ENCODE results near the gene MGLL. TPM values are rescaled to one million over a fixed set of nuclear protein-coding genes. Genes with fewer than 3 reads are reported as not detected.

Gene MGLL
- total RNA-seq, 6 experiments from 2014 or later = 97.0 to 168 (median 115) TPM

DNA sequence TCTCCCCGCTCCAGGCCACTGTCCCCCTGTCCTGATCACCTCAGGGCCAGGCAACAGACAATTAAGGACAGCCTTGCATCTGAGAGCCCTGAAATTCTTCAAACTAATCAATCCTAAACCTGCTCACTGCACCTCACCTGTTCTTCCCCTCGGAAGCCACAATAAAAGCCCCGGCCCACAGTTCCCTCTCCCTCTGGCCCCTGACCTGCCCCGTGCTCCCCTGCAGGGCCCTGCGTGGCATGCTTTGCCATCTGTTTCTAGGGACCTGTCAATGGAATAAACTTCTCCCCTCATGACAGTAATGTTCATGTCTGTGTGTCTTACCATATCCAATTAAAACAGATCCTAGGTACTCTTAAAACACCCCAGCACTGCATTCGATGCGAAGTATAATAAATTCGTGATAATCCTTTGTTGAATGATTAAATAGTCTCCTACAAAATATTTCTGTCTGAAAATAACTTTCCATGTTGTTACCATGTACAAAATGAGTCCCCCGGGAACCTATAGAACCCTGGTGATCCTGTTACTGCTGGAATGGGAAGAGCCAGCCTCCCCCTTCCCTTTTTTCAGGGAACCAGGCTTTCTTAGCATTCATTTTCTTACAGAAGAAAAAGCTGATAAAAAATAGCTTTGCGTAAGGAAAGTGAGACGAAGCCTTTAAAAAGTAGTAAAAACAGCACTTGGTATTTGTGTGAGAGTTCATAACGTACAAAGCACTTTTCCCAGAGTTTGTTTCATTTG is 90.6 kb downstream of the MGLL start:
- 90% methylated on average over 9 of the region's 12 CpGs for WGBS (ENCODE audit: insufficient coverage, low coverage, low lambda C conversion rate, missing lambda C conversion rate)
- no peak for DNase-seq
- Histone ChIP-seq H3K4me1 (peaks cover 0 to 32% (median 2%) of the 10 kb centered on the region in 4 donors), H3K4me3 (no peak overlapping the region), H3K36me3 (no peaks in the 10 kb centered on the region), H3K27ac (no peak overlapping the region), H3K27me3 (no peaks in the 10 kb centered on the region), H3K9me3 (no peaks in the 10 kb centered on the region)
- no peak for TF ChIP-seq POLR2A (IDR thresholded peaks at IDR 0.05)
- TF ChIP-seq, protein P1, sequence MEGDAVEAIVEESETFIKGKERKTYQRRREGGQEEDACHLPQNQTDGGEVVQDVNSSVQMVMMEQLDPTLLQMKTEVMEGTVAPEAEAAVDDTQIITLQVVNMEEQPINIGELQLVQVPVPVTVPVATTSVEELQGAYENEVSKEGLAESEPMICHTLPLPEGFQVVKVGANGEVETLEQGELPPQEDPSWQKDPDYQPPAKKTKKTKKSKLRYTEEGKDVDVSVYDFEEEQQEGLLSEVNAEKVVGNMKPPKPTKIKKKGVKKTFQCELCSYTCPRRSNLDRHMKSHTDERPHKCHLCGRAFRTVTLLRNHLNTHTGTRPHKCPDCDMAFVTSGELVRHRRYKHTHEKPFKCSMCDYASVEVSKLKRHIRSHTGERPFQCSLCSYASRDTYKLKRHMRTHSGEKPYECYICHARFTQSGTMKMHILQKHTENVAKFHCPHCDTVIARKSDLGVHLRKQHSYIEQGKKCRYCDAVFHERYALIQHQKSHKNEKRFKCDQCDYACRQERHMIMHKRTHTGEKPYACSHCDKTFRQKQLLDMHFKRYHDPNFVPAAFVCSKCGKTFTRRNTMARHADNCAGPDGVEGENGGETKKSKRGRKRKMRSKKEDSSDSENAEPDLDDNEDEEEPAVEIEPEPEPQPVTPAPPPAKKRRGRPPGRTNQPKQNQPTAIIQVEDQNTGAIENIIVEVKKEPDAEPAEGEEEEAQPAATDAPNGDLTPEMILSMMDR (IDR thresholded peaks at IDR 0.05) = no peak
- intact Hi-C loops (cut with DNase I) = no loop called here
- no peak for ATAC-seq

DNA sequence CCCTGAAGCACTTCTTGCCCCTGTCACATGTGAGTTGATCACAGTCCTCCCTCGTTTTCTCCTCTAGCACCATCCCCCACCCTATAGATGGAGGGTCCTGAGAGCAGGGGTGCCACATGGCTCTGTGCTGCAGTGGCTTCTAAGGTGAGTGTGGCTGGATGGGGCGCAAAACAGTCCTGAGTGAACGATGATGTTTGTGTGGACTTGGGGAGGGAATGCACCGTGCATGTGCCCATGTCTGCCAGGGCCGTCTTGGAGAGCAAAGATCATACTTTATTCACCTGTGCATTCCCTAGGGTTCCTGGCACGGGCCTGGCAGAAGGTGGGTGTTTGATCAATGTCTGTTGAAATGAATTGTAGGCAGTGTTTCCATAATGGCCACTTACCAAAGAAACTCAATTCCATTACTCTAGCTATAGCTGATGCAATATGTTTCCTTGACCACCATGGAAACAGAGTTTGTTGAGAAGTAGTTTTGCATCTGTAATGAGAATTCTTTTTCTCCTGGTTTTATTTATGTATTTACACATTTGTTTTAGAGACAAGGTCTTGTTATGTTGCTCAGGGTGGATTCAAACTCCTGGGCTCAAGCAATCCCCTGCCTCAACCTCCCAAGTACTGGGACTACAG is 91.5 kb downstream of the MGLL start:
- ATAC-seq = peak in 1 of 4 donors; percentile 23

DNA sequence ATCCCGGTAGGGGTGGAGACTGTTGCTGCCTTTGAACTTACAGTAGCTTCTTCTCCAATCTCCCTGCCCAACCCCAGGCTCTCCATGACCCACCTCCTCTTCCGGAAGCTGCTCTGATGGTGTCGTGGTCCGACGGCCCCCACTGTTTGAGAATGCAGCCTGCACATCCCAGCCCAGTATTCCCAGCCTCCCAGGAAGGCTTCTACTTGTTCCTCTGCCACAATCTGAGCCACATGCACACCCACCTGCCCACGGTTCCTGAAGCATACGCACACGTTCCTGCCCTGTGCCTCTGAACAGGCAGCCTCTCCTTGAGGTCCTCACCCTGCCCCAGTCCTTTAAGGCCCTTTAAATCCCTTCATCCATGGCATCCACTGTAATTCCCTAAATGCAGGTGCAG is 92.1 kb downstream of the MGLL start:
- peaks cover 0 to 22% (median 0%) of the 10 kb centered on the region in 4 donors for H3K4me1 ChIP-seq
- no peak overlapping the region for H3K27ac ChIP-seq
- TF ChIP-seq POLR2A (IDR thresholded peaks at IDR 0.05) = no peak
- TF ChIP-seq, protein P1 (IDR thresholded peaks at IDR 0.05) = no peak
- no peaks in the 10 kb centered on the region for H3K27me3 ChIP-seq
- no peaks in the 10 kb centered on the region for H3K9me3 ChIP-seq
- no peak for DNase-seq
- 89% methylated on average over 6 of the region's 8 CpGs for WGBS (ENCODE audit: insufficient coverage, low coverage, low lambda C conversion rate, missing lambda C conversion rate)
- no peak overlapping the region for H3K4me3 ChIP-seq
- ATAC-seq = no peak
- intact Hi-C loops (cut with DNase I) = no loop called here
- no peaks in the 10 kb centered on the region for H3K36me3 ChIP-seq

More for the DNA sequence above, 91.5 kb downstream of the MGLL start:
- H3K4me1 ChIP-seq = peaks cover 0 to 25% (median 0%) of the 10 kb centered on the region in 4 donors
- intact Hi-C loops (cut with DNase I) = no loop called here
- no peaks in the 10 kb centered on the region for H3K27me3 ChIP-seq
- no peak for TF ChIP-seq POLR2A (IDR thresholded peaks at IDR 0.05)
- TF ChIP-seq, protein P1 (IDR thresholded peaks at IDR 0.05) = no peak
- no peaks in the 10 kb centered on the region for H3K36me3 ChIP-seq
- 34% methylated on average over 4 of the region's 6 CpGs for WGBS (ENCODE audit: insufficient coverage, low coverage, low lambda C conversion rate, missing lambda C conversion rate)
- no peak for DNase-seq
- no peak overlapping the region for H3K27ac ChIP-seq
- no peak overlapping the region for H3K4me3 ChIP-seq
- H3K9me3 ChIP-seq = no peaks in the 10 kb centered on the region

DNA sequence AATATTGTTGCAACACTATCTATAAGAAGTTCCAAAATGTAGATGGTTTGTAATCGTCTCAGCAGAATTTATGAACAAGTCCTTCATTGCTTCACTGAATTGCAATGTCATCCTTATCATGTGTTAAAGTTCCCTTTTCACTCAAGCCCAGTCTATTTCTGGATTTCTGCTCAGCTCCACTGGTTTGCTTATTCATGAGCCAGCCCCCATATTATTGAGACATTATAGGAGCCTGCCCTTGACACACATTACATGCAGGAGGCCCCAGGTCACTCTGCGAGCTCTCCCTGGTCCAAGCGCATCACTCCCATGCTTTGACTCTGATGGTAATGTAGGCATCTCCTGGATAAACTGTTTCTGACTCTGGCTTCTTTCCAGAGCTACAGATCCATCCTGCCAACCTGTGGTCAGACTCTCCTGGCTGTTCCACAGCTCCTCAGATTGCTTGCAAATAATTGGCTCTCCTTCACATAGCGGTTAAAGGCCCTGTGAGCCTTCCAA is 92.7 kb downstream of the MGLL start:
- DNase-seq (no peak), ATAC-seq (peak; percentile 44 to 65 (median 58))
- 71% methylated on average over 4 of the region's 4 CpGs for WGBS (ENCODE audit: insufficient coverage, low coverage, low lambda C conversion rate, missing lambda C conversion rate)
- Histone ChIP-seq H3K27ac (no peak overlapping the region), H3K4me3 (no peak overlapping the region), H3K36me3 (no peaks in the 10 kb centered on the region), H3K9me3 (no peaks in the 10 kb centered on the region), H3K4me1 (peaks cover 0 to 22% (median 0%) of the 10 kb centered on the region in 4 donors), H3K27me3 (no peaks in the 10 kb centered on the region)
- TF ChIP-seq POLR2A (IDR thresholded peaks at IDR 0.05) = no peak
- TF ChIP-seq, protein P1 (IDR thresholded peaks at IDR 0.05) = no peak
- intact Hi-C loops (cut with DNase I) = no loop called here

Measured in right lobe of liver (tissue), 6 donors.